BLaER1 treated with 17β-estradiol and CSF1 and Interleukin-3, amounts not matched to agents 10 nM and 100 nM (cell line): ENCODE results near the gene AKR1D1.
A peak's percentile ranks its signal among the peaks of the same experiment; 100 is the strongest.

Source experiments
- H3K27ac ChIP-seq, 11 experiments: shearing (Covaris generic); formaldehyde crosslinking; 2 replicates each; pipeline ENCODE4 v1.8.1; 2022
- H3K27me3 ChIP-seq, 11 experiments: shearing (Covaris generic); formaldehyde crosslinking; 2 replicates each; pipeline ENCODE4 v1.8.1; 2022
- H3K36me3 ChIP-seq, 11 experiments: shearing (Covaris generic); formaldehyde crosslinking; 2 replicates each; pipeline ENCODE4 v1.8.1; 2022
- H3K4me1 ChIP-seq, 10 experiments: shearing (Covaris generic); formaldehyde crosslinking; 2 replicates each; pipeline ENCODE4 v1.8.1; 2022
- H3K4me2 ChIP-seq, 11 experiments: shearing (Covaris generic); formaldehyde crosslinking; 2 replicates each; pipeline ENCODE4 v1.8.1; 2022
- H3K4me3 ChIP-seq, 10 experiments: shearing (Covaris generic); formaldehyde crosslinking; 2 replicates each; pipeline ENCODE4 v1.8.1; 2022
- H3K9ac ChIP-seq, 11 experiments: shearing (Covaris generic); formaldehyde crosslinking; 2 replicates each; pipeline ENCODE4 v1.8.1; 2022
- H3K9me3 ChIP-seq, 11 experiments: shearing (Covaris generic); formaldehyde crosslinking; replicated peaks in 1 of 11; 2 replicates each; pipeline ENCODE4 v1.8.1; 2022
- H4K20me1 ChIP-seq, 11 experiments: shearing (Covaris generic); formaldehyde crosslinking; 2 replicates each; pipeline ENCODE4 v1.8.1; 2022
- Cebpa-rat ChIP-seq, 11 experiments: shearing (Covaris generic); IDR thresholded peaks; 2 replicates each; pipeline ENCODE4 v1.8.1; 2022

Gene AKR1D1

DNA sequence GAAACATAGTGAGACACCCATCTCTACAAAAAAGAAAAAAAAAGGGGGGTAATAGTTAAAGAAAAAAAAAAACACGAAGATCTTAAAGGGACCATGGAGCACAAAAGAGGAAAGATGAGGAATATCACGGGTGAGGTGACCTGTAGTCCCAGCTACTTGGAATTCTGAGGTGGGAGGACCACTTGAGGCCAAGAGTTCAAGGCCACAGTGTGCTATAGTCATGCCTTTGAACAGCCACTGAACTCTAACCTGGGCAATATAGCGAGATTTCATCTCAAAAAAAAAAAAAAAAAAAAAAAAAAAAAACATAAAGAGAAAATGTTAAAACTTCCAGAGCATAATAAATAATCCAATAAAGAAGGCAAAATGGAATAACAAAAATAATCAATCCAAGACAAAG is 23.6 kb downstream of the AKR1D1 start:
- no peak for TF ChIP-seq Cebpa-rat (IDR thresholded peaks at IDR 0.05)
- H3K27ac ChIP-seq: no peak overlapping the region
- no peaks in the 10 kb centered on the region for H3K9me3 ChIP-seq
- H4K20me1 ChIP-seq: no peaks in the 10 kb centered on the region
- H3K4me2 ChIP-seq: no peak overlapping the region
- no peak overlapping the region for H3K4me3 ChIP-seq
- H3K4me1 ChIP-seq: no peaks in the 10 kb centered on the region
- H3K9ac ChIP-seq: no peak overlapping the region
- H3K36me3 ChIP-seq: no peaks in the 10 kb centered on the region
- no peaks in the 10 kb centered on the region for H3K27me3 ChIP-seq

DNA sequence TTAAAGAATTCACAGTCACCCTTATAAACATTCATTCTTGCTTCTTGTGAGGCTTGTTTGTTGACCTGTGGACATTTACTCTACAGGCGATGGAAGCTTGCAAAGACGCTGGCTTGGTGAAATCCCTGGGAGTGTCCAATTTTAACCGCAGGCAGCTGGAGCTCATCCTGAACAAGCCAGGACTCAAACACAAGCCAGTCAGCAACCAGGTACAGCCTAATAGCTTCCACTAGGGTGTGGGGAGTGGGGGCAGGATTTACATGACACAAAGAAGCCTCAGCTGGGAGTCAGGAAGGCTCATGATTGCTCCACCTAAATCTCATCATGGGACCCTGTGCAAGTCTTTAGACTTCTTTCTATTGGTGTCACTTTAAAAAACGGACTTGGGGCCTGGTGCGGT is 29.0 kb downstream of the AKR1D1 start:
- H3K9ac ChIP-seq: no peak overlapping the region
- no peak for TF ChIP-seq Cebpa-rat (IDR thresholded peaks at IDR 0.05)
- H3K27ac ChIP-seq: no peak overlapping the region

DNA sequence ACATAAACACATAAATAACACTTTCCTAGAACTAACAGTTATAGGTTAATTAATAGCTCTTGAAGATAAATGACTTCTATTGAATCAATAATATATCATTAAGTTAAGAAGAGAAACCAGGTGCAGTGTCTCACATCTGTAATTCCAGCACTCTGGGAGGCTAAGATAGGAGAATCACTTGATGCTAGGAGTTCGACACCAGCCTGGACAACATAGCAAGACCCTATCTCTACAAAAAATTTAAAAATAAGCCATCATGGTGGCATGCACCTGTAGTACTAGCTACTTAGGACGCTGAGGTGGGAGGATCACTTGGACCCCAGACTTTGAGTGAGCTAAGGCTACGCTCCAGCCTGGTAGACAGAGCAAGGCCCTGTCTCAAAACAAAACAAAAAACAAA is 38.8 kb downstream of the AKR1D1 start:
- Histone ChIP-seq H3K9me3 (no peaks in the 10 kb centered on the region), H3K27me3 (no peaks in the 10 kb centered on the region), H3K4me1 (peaks cover 0 to 6% (median 0%) of the 10 kb centered on the region in 10 experiments; a peak in 1 of 20 replicates), H4K20me1 (no peaks in the 10 kb centered on the region), H3K4me3 (no peak overlapping the region), H3K27ac (no peak overlapping the region), H3K9ac (no peak overlapping the region), H3K4me2 (no peak overlapping the region), H3K36me3 (no peaks in the 10 kb centered on the region)
- TF ChIP-seq Cebpa-rat (IDR thresholded peaks at IDR 0.05): no peak

More for the DNA sequence above, 29.0 kb downstream of the AKR1D1 start:
- no peak overlapping the region for H3K4me2 ChIP-seq
- H3K4me3 ChIP-seq: no peak overlapping the region
- no peaks in the 10 kb centered on the region for H3K36me3 ChIP-seq
- no peaks in the 10 kb centered on the region for H4K20me1 ChIP-seq
- H3K4me1 ChIP-seq: no peaks in the 10 kb centered on the region
- H3K27me3 ChIP-seq: no peaks in the 10 kb centered on the region
- H3K9me3 ChIP-seq: no peaks in the 10 kb centered on the region

DNA sequence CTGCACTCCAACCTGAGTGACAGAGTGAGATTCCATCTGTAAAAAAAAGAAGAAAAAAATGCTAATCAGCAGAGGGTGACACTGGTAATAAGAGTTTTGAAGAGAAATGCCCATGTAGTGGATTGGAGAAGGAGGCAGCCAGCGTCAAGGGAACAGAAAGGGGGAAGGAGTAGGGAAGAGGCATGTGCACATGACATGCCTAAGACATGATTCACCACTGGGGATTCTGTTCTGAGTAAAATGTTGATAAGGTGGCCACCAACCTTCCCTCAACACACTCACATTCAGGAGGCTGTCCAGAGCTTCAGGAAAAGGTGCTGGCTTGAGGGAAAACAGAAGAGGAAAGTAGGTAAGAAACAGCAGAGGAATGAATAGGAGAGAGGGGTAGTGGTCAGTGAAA is 39.9 kb downstream of the AKR1D1 start:
- Histone ChIP-seq H3K27me3 (no peaks in the 10 kb centered on the region), H3K9me3 (no peaks in the 10 kb centered on the region), H3K36me3 (no peaks in the 10 kb centered on the region), H4K20me1 (no peaks in the 10 kb centered on the region), H3K27ac (no peak overlapping the region), H3K4me1 (peaks cover 0 to 6% (median 0%) of the 10 kb centered on the region in 10 experiments; a peak in 1 of 20 replicates), H3K9ac (no peak overlapping the region), H3K4me2 (peak overlapping the region in 1 of 11 experiments; percentile 11; a peak in 1 of 22 replicates), H3K4me3 (no peak overlapping the region)
- no peak for TF ChIP-seq Cebpa-rat (IDR thresholded peaks at IDR 0.05)

DNA sequence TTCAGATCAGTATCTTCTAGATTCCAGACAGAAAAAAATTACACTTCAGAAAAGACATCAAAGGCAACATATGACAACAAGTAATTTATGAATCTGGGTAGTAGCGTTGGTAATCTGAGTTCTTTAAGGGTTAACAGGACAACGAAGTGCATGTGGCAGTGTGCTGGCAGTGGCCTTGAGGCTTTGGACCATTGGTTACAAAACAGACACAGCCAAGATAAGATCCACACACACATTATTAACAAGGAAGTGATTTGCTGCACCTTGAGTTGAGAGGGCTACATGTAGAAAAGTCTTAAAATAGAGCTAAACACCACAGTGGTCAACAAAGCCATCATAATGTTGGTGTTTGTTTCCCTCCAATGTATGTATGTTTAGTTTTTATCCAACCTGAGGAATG is 40.6 kb downstream of the AKR1D1 start:
- H3K4me2 ChIP-seq: no peak overlapping the region
- no peak for TF ChIP-seq Cebpa-rat (IDR thresholded peaks at IDR 0.05)
- H3K9me3 ChIP-seq: no peaks in the 10 kb centered on the region

DNA sequence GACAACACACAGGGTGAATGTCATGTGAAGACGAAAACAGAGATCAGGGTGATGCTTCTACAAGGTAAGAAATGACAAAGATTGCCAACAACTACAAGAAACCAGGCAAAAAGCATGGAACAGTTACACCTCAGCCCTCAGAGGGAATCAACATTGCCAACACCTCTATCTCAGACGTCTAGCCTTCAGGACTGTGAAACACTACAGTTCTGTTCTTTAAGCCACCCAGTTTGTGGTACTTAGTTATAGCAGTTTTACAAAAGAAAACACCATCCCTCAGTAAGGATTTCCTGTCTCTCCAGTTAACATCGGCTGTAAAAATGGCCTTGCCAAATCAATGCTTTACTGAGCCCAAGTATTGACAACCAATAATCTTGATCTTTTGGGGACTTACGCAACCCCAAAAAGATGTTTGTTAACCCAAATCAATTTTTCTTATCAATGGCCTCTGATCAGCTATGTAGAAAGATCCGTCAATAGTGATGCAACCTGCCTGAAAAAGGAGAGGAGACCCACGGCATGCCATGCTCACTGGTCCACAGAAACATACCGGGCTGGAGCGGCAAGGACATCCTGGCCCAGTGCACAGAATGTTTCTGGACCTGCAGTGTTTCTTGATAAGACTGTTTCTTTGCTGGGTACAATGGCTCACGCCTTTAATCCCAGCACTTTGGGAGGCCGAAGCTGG is 44.0 kb downstream of the AKR1D1 start:
- Histone ChIP-seq H3K36me3 (no peaks in the 10 kb centered on the region), H3K4me3 (no peak overlapping the region)
- TF ChIP-seq Cebpa-rat (IDR thresholded peaks at IDR 0.05): no peak

More for the DNA sequence above, 40.6 kb downstream of the AKR1D1 start:
- H3K36me3 ChIP-seq: no peaks in the 10 kb centered on the region
- H4K20me1 ChIP-seq: no peaks in the 10 kb centered on the region
- H3K4me3 ChIP-seq: no peak overlapping the region
- H3K27me3 ChIP-seq: no peaks in the 10 kb centered on the region
- H3K27ac ChIP-seq: no peak overlapping the region
- H3K4me1 ChIP-seq: peaks cover 0 to 6% (median 0%) of the 10 kb centered on the region in 10 experiments; a peak in 1 of 20 replicates
- H3K9ac ChIP-seq: no peak overlapping the region

DNA sequence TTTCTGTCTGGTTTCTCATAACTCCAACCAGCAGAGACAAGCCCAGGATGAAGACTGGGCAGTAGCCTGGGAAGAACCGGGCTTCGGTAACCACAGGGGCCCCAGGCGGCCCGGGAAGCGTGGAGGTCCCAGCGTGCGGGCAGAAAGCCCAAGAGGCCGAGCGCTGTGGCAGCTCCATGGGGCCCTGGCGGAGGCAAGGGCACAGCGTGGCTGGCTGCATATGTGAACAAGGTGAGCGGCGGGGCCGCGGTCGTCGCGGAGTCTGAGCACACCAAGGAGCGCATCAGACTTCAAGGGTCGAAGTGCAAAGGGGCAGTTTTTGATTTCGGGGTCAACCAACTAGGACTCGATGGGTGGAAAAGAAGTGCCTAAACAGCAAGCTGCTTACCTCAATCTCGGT is 45.9 kb downstream of the AKR1D1 start:
- TF ChIP-seq Cebpa-rat (IDR thresholded peaks at IDR 0.05): no peak
- Histone ChIP-seq H3K27me3 (no peaks in the 10 kb centered on the region), H3K9ac (no peak overlapping the region), H3K4me2 (no peak overlapping the region), H3K4me3 (no peak overlapping the region), H3K4me1 (peaks cover 0 to 25% (median 0%) of the 10 kb centered on the region in 10 experiments; a peak in 7 of 20 replicates), H3K27ac (no peak overlapping the region), H4K20me1 (no peaks in the 10 kb centered on the region), H3K36me3 (no peaks in the 10 kb centered on the region), H3K9me3 (peaks cover 0 to 10% (median 0%) of the 10 kb centered on the region in 11 experiments; a peak in 4 of 22 replicates)

More for the DNA sequence above, 44.0 kb downstream of the AKR1D1 start:
- peaks cover 0 to 21% (median 0%) of the 10 kb centered on the region in 10 experiments; a peak in 7 of 20 replicates for H3K4me1 ChIP-seq
- H3K9ac ChIP-seq: no peak overlapping the region
- no peaks in the 10 kb centered on the region for H3K27me3 ChIP-seq
- H4K20me1 ChIP-seq: no peaks in the 10 kb centered on the region
- H3K27ac ChIP-seq: no peak overlapping the region
- no peak overlapping the region for H3K4me2 ChIP-seq
- peaks cover 0 to 10% (median 0%) of the 10 kb centered on the region in 11 experiments; a peak in 4 of 22 replicates for H3K9me3 ChIP-seq

DNA sequence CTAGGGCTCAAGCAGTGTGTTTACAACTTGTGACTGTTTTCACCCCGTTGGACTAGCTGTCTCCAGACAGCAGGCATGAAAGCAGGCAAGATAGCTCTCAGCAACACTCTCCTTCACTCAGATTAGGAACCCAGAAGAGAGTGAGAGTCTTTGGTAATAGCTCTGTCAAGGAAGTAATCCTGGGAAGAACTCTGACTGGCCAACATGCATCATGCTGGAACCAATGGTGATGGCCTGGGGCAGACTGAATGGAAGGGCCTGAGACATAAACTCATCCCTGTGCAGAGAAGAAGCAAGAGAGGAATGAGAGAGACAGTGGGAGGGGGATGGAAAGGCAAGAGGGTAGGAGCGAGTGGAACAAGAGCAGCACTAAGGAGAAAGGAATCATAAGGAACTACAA is 48.9 kb downstream of the AKR1D1 start:
- Histone ChIP-seq H3K4me3 (no peak overlapping the region), H3K27ac (peak overlapping the region in 4 of 11 experiments; percentile 22 to 59 (median 49); a peak in 7 of 22 replicates), H3K36me3 (no peaks in the 10 kb centered on the region), H3K27me3 (no peaks in the 10 kb centered on the region), H3K9me3 (peaks cover 0 to 14% (median 6%) of the 10 kb centered on the region in 11 experiments; a peak in 9 of 22 replicates), H3K4me1 (peaks cover 0 to 25% (median 0%) of the 10 kb centered on the region in 10 experiments; a peak in 7 of 20 replicates), H3K4me2 (peak overlapping the region in 4 of 11 experiments; percentile 22 to 79 (median 54); a peak in 7 of 22 replicates), H3K9ac (no peak overlapping the region), H4K20me1 (no peaks in the 10 kb centered on the region)
- TF ChIP-seq Cebpa-rat (IDR thresholded peaks at IDR 0.05): no peak

DNA sequence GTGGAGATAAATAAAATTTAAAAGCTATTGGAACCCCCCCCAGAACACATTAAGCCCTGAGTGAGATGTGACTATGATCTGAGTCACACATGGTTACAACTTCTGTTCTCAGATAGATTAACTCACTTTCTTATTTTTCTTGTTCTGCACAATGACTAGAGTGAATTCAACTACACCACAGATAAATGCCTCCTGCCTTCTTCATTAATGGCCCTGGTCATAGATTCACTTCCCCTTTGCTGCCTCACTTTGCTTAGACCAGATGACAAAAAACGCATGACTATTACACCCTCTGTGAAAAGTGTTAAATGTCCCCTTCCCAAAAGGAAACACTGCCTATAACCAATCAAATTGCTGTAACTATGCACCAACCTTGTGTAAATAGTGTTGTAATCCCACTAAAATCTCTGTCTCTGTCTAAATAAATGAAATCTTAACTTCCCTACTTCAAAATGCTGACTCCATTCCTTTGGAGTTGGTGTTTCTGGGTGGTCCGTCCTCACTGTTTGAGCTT is 49.4 kb downstream of the AKR1D1 start:
- H3K4me1 ChIP-seq: peaks cover 0 to 25% (median 0%) of the 10 kb centered on the region in 10 experiments; a peak in 7 of 20 replicates
- no peak for TF ChIP-seq Cebpa-rat (IDR thresholded peaks at IDR 0.05)
- peaks cover 0 to 14% (median 6%) of the 10 kb centered on the region in 11 experiments; a peak in 9 of 22 replicates for H3K9me3 ChIP-seq
- H4K20me1 ChIP-seq: no peaks in the 10 kb centered on the region
- no peak overlapping the region for H3K4me3 ChIP-seq
- H3K27me3 ChIP-seq: no peaks in the 10 kb centered on the region
- H3K9ac ChIP-seq: no peak overlapping the region
- H3K4me2 ChIP-seq: peak overlapping the region in 4 of 11 experiments; percentile 22 to 79 (median 54); a peak in 6 of 22 replicates
- H3K27ac ChIP-seq: peak overlapping the region in 4 of 11 experiments; percentile 27 to 59 (median 49); a peak in 8 of 22 replicates
- no peaks in the 10 kb centered on the region for H3K36me3 ChIP-seq
